Suprapubic skin (tissue), 4 donors: ENCODE data around the gene MICALL2. TPM values are rescaled to one million over a fixed set of nuclear protein-coding genes. Genes with fewer than 3 reads are reported as not detected.
A peak's percentile ranks its signal among the peaks of the same experiment; 100 is the strongest.

Source experiments
- DNase-seq, 2 donors: peaks; one replicate each; pipeline ENCODE4 v3.0.0-alpha.2; 2019; ENCODE audit warnings: low spot score in 2 of 2
- H3K27ac ChIP-seq: fragments of 200-600 bp; sonication (generic); one replicate; pipeline ENCODE4 v1.5.1; 2019
- H3K27me3 ChIP-seq: fragments of 200-600 bp; sonication (generic); one replicate; pipeline ENCODE4 v1.5.1; 2019
- H3K36me3 ChIP-seq: fragments of 200-600 bp; sonication (generic); one replicate; pipeline ENCODE4 v1.5.1; 2019
- H3K4me1 ChIP-seq: fragments of 200-600 bp; sonication (generic); one replicate; pipeline ENCODE4 v1.5.1; 2019
- H3K4me3 ChIP-seq: fragments of 200-600 bp; sonication (generic); one replicate; pipeline ENCODE4 v1.5.1; 2019; ENCODE audit warnings: mild to moderate bottlenecking
- H3K9me3 ChIP-seq: fragments of 200-600 bp; sonication (generic); one replicate; pipeline ENCODE4 v1.5.1; 2019
- CTCF ChIP-seq, 2 donors: fragments of 200-600 bp in 1 of 2; fragments of 450-650 bp in 1 of 2; sonication (generic) in 1 of 2; IDR thresholded peaks; one replicate each; pipeline ENCODE4 v1.5.1; 2016 to 2019; ENCODE audit warnings: antibody characterized with exemption in 2 of 2, mild to moderate bottlenecking in 1 of 2, moderate library complexity in 1 of 2
- EP300 ChIP-seq: sonication (generic); formaldehyde crosslinking; IDR thresholded peaks from one replicate; pipeline ENCODE4 v1.6.1; 2017; ENCODE audit warnings: antibody characterized with exemption
- POLR2A ChIP-seq, 2 donors: fragments of 450-650 bp; IDR thresholded peaks; one replicate each; pipeline ENCODE4 v1.6.1; 2017; ENCODE audit warnings: antibody characterized with exemption in 2 of 2, mild to moderate bottlenecking in 2 of 2, moderate library complexity in 2 of 2
- POLR2AphosphoS5 ChIP-seq, 3 donors: sonication (generic); formaldehyde crosslinking; IDR thresholded peaks; one replicate each; pipeline ENCODE4 v1.6.1; 2017; ENCODE audit warnings: antibody characterized with exemption in 3 of 3
- WGBS: methylation state at CpG from one replicate; pipeline ENCODE4 v1.1.5; 2018; 5-methylcytosine and 5-hydroxymethylcytosine counted together
- total RNA-seq, 4 donors: library from RNA; depleted of rRNA; stranded (reverse); fragments of >200 nt; gene quantifications; one replicate each; pipeline ENCODE4 v1.1.0, GENCODE V29; 2016

MICALL2 gene
- total RNA-seq, 4 donors from 2014 or later: 15.7 to 23.5 (median 16.9) TPM

GRCh38 chr7:1457949-1458682 is 1.2 kb downstream of the MICALL2 start:
- no peak for TF ChIP-seq POLR2A (IDR thresholded peaks at IDR 0.05)
- TF ChIP-seq EP300: no peak
- TF ChIP-seq POLR2AphosphoS5 (IDR thresholded peaks at IDR 0.05): no peak
- no peak for TF ChIP-seq CTCF (IDR thresholded peaks at IDR 0.05)
- no peak for DNase-seq
- WGBS: 52% methylated on average over 9 of the region's 23 CpGs
- Histone ChIP-seq H3K27ac (peak overlapping the region; percentile 91), H3K36me3 (no peaks in the 10 kb centered on the region), H3K4me3 (peak overlapping the region; percentile 91), H3K27me3 (no peaks in the 10 kb centered on the region), H3K4me1 (peaks cover 85% of the 10 kb centered on the region), H3K9me3 (no peaks in the 10 kb centered on the region)

- no peaks in the 10 kb centered on the region for H3K9me3 ChIP-seq
- H3K4me3 ChIP-seq: peak overlapping the region; percentile 91
- TF ChIP-seq CTCF (IDR thresholded peaks at IDR 0.05) (no peak), EP300 (no peak), POLR2AphosphoS5 (IDR thresholded peaks at IDR 0.05) (no peak), POLR2A (IDR thresholded peaks at IDR 0.05) (no peak)
- peaks cover 85% of the 10 kb centered on the region for H3K4me1 ChIP-seq
- no peak for DNase-seq
- 55% methylated on average over 9 of the region's 18 CpGs for WGBS
- no peaks in the 10 kb centered on the region for H3K36me3 ChIP-seq
- no peak overlapping the region for H3K27ac ChIP-seq
- no peaks in the 10 kb centered on the region for H3K27me3 ChIP-seq
These were observed 2.0 kb downstream of the MICALL2 start for GRCh38 chr7:1457059-1457948.

GRCh38 chr7:1455955-1456354 is 3.3 kb downstream of the MICALL2 start:
- TF ChIP-seq POLR2A (IDR thresholded peaks at IDR 0.05) (no peak), POLR2AphosphoS5 (IDR thresholded peaks at IDR 0.05) (no peak), EP300 (no peak), CTCF (IDR thresholded peaks at IDR 0.05) (no peak)
- no peaks in the 10 kb centered on the region for H3K36me3 ChIP-seq
- H3K4me3 ChIP-seq: no peak overlapping the region
- DNase-seq: no peak
- no peaks in the 10 kb centered on the region for H3K9me3 ChIP-seq
- no peaks in the 10 kb centered on the region for H3K27me3 ChIP-seq
- no peak overlapping the region for H3K27ac ChIP-seq
- WGBS: 76% methylated on average over 11 of the region's 13 CpGs
- H3K4me1 ChIP-seq: peaks cover 80% of the 10 kb centered on the region

DNA sequence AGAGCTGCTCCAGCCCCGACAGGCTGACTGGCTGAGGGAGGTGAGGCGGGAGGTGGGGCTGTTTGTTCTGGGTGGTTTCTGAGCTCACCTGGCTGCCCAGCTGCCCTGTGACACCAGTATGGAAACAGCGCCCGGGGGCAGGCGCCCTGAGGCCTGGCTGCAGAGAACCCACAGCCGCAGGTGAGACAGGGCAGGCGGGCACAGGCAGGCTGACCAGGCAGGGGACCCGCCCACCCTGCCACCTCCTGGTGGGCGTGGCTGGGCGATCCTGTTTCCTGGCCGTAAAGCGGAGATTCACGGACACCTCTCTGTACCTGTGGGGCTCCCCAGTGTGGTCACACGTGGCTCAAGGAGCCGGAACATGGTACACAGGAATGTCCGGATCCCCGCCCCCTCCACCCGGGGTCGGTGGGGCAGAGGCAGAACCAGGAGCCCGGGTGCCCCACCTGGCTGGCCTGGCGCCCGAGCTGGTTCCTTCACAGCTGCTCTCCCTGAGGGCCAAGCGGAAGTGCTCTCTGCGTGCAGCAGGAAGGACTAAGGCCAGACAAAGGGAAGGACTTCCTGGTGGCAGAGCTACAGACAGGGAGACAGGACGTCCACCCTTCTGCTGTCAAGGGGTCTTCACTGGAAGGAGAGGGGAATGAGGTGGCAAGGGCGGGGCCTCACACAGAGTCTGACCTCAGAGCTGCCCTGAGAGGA is 3.9 kb downstream of the MICALL2 start:
- no peak overlapping the region for H3K27ac ChIP-seq
- TF ChIP-seq EP300: no peak
- TF ChIP-seq POLR2A (IDR thresholded peaks at IDR 0.05): no peak
- TF ChIP-seq CTCF (IDR thresholded peaks at IDR 0.05): no peak
- no peak for TF ChIP-seq POLR2AphosphoS5 (IDR thresholded peaks at IDR 0.05)
- no peaks in the 10 kb centered on the region for H3K36me3 ChIP-seq
- H3K4me1 ChIP-seq: peaks cover 74% of the 10 kb centered on the region
- no peaks in the 10 kb centered on the region for H3K9me3 ChIP-seq
- WGBS: 36% methylated on average over 7 of the region's 26 CpGs
- H3K27me3 ChIP-seq: no peaks in the 10 kb centered on the region
- peak overlapping the region; percentile 35 for H3K4me3 ChIP-seq
- no peak for DNase-seq
